ENCODE results near the gene CNBP.

- TF ChIP-seq ZFP3 (CRISPR knock-in tag; IDR thresholded peaks at IDR 0.05) (no peak), TOX (CRISPR knock-in tag; IDR thresholded peaks at IDR 0.05; ENCODE audit: borderline replicate concordance) (no peak), TSHZ2 (CRISPR knock-in tag; IDR thresholded peaks at IDR 0.05) (no peak), PPARA (CRISPR knock-in tag; IDR thresholded peaks at IDR 0.05; ENCODE audit: borderline replicate concordance) (no peak), ZNF70 (CRISPR knock-in tag; IDR thresholded peaks at IDR 0.05) (no peak), PATZ1 (CRISPR knock-in tag; IDR thresholded peaks at IDR 0.05; ENCODE audit: borderline replicate concordance) (no peak), ARNTL (CRISPR knock-in tag; IDR thresholded peaks at IDR 0.05; ENCODE audit: borderline replicate concordance, low read depth) (no peak), SNAI2 (CRISPR knock-in tag; IDR thresholded peaks at IDR 0.05) (no peak), ESRRG (CRISPR knock-in tag; IDR thresholded peaks at IDR 0.05) (no peak), CREB5 (CRISPR knock-in tag; IDR thresholded peaks at IDR 0.05; ENCODE audit: low read depth) (no peak), TCF4 (CRISPR knock-in tag; IDR thresholded peaks at IDR 0.05; ENCODE audit: borderline replicate concordance) (no peak)
These were observed 10.5 kb downstream of the CNBP start for GRCh38 chr3:129173206-129173605.

Measured in SK-N-SH treated with all-trans-retinoic acid at 6 μM for 48 hours (cell line).